Upper lobe of left lung (tissue), 4 donors: ENCODE data around the gene WFDC9.
"Not testable (repeated sequence)": the region's sequence is repeated elsewhere in the genome, so short reads cannot be mapped to it uniquely, and the experiment has no call there.

Experiments
- EP300 ChIP-seq, 4 donors: sonication (generic); formaldehyde crosslinking; IDR thresholded peaks; one replicate each; pipeline ENCODE4 v1.5.1; 2017; ENCODE audit warnings: antibody characterized with exemption in 4 of 4, control low read depth in 2 of 4
- POLR2A ChIP-seq, 4 donors: fragments of 450-650 bp; IDR thresholded peaks; one replicate each; pipeline ENCODE4 v1.5.1; 2016 to 2017; ENCODE audit warnings: antibody characterized with exemption in 4 of 4, mild to moderate bottlenecking in 2 of 4
- TF ChIP-seq, protein P1 (sequence below), 6 experiments: fragments of 450-650 bp in 4 of 6; fragments of 200-600 bp in 2 of 6; sonication (generic) in 2 of 6; IDR thresholded peaks; one replicate each; pipeline ENCODE4 v1.5.1; 2016 to 2019; ENCODE audit warnings: antibody characterized with exemption in 6 of 6

DNA sequence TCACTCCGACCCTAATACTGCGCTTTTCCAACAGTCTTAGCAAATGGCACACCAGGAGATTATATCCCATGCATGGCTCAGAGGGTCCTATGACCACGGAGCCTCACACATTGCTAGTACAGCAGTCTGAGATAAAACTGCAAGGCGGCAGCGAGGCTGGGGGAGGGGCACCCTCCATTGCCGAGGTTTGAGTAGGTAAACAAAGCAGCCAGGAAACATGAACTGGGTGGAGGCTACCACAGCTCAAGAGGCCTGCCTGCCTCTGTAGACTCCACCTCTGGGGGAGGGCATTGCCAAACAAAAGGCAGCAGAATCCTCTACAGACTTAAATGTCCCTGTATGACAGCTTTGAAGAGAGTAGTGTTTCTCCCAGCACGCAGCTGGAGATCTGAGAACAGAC is 20.6 kb upstream of the WFDC9 start:
- TF ChIP-seq, protein P1, sequence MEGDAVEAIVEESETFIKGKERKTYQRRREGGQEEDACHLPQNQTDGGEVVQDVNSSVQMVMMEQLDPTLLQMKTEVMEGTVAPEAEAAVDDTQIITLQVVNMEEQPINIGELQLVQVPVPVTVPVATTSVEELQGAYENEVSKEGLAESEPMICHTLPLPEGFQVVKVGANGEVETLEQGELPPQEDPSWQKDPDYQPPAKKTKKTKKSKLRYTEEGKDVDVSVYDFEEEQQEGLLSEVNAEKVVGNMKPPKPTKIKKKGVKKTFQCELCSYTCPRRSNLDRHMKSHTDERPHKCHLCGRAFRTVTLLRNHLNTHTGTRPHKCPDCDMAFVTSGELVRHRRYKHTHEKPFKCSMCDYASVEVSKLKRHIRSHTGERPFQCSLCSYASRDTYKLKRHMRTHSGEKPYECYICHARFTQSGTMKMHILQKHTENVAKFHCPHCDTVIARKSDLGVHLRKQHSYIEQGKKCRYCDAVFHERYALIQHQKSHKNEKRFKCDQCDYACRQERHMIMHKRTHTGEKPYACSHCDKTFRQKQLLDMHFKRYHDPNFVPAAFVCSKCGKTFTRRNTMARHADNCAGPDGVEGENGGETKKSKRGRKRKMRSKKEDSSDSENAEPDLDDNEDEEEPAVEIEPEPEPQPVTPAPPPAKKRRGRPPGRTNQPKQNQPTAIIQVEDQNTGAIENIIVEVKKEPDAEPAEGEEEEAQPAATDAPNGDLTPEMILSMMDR (IDR thresholded peaks at IDR 0.05), result not testable (repeated sequence)
- TF ChIP-seq EP300, POLR2A (IDR thresholded peaks at IDR 0.05): not testable (repeated sequence)
